SK-N-SH (cell line): ENCODE data around the gene TSC1. TPM values are rescaled to one million over a fixed set of nuclear protein-coding genes. Genes with fewer than 3 reads are reported as not detected.

ENCODE experiments used
- CTCF ChIA-PET: fragments of 300-600, 350-600 bp; formaldehyde crosslinking; extraction: SDS; loops from one replicate; lab custom pipeline; 2021; lab: Yijun Ruan, JAX
- POLR2A ChIA-PET: fragments of 350-600 bp; sonication (Branson Sonifier 250); formaldehyde crosslinking; extraction: SDS; loops from one replicate; lab custom pipeline; 2020; ENCODE audit warnings: antibody characterized with exemption, inconsistent platforms; lab: Yijun Ruan, JAX
- DNase-seq: peaks from one replicate; pipeline ENCODE4 v3.0.0; 2012
- H2AFZ ChIP-seq: fragments of 200-600 bp; sonication (generic); 2 replicates; pipeline ENCODE4 v1.8.1; 2016; ENCODE audit warnings: antibody characterized with exemption, mild to moderate bottlenecking, low read depth
- H3F3A ChIP-seq: fragments of 200-600 bp; sonication (generic); replicated peaks from 2 replicates; pipeline ENCODE3; 2016; ENCODE audit warnings: antibody characterized with exemption, mild to moderate bottlenecking; ENCODE audit not compliant: insufficient read depth
- H3K27ac ChIP-seq, 2 experiments: fragments of 200-500 bp in 1 of 2; fragments of 200-600 bp in 1 of 2; sonication (Bioruptor generic) in 1 of 2; sonication (generic), shearing (Covaris generic) in 1 of 2; 2 replicates each; pipeline versions ENCODE4 v1.5.1 to v1.6.1; 2014 to 2016; ENCODE audit warnings: low read depth in 2 of 2, inconsistent platforms in 1 of 2, low read length in 1 of 2, mild to moderate bottlenecking in 1 of 2, mixed read lengths in 1 of 2
- H3K27me3 ChIP-seq: fragments of 200-600 bp; sonication (generic), shearing (Covaris generic); 2 replicates; pipeline ENCODE4 v1.6.1; 2016; ENCODE audit warnings: mixed run types; ENCODE audit not compliant: insufficient read depth
- H3K36me3 ChIP-seq, 2 experiments: fragments of 200-500 bp in 1 of 2; fragments of 200-600 bp in 1 of 2; sonication (Bioruptor generic) in 1 of 2; sonication (generic) in 1 of 2; replicated peaks in 1 of 2; 2 replicates each; pipeline versions ENCODE3 to v1.5.1; 2014 to 2016; ENCODE audit warnings: low read length in 1 of 2, mild to moderate bottlenecking in 1 of 2; ENCODE audit not compliant: insufficient read depth in 2 of 2, control insufficient read depth in 1 of 2
- H3K4me1 ChIP-seq, 2 experiments: fragments of 200-500 bp in 1 of 2; fragments of 200-600 bp in 1 of 2; sonication (Bioruptor generic) in 1 of 2; sonication (generic), shearing (Covaris generic) in 1 of 2; 2 replicates each; pipeline versions ENCODE4 v1.5.1 to v1.6.1; 2014 to 2016; ENCODE audit warnings: low read depth in 1 of 2, low read length in 1 of 2, mixed run types in 1 of 2; ENCODE audit not compliant: insufficient read depth in 2 of 2, control insufficient read depth in 1 of 2
- H3K4me2 ChIP-seq: fragments of 200-600 bp; sonication (generic), shearing (Covaris generic); 2 replicates; pipeline ENCODE4 v1.6.1; 2017; ENCODE audit warnings: mixed run types
- H3K4me3 ChIP-seq, 2 experiments: fragments of 200-500 bp in 1 of 2; fragments of 200-600 bp in 1 of 2; sonication (Bioruptor generic) in 1 of 2; sonication (generic), shearing (Covaris generic) in 1 of 2; 2 replicates each; pipeline versions ENCODE4 v1.5.1 to v1.8.1; 2014 to 2016; ENCODE audit warnings: low read depth in 2 of 2, inconsistent platforms in 1 of 2, low read length in 1 of 2, mild to moderate bottlenecking in 1 of 2, mixed read lengths in 1 of 2, moderate library complexity in 1 of 2
- H3K79me2 ChIP-seq: fragments of 200-600 bp; sonication (generic); 2 replicates; pipeline ENCODE4 v1.8.1; 2017; ENCODE audit warnings: mild to moderate bottlenecking; ENCODE audit not compliant: insufficient read depth
- H3K9ac ChIP-seq: fragments of 200-600 bp; sonication (generic); 2 replicates; pipeline ENCODE4 v1.6.1; 2017; ENCODE audit warnings: mixed run types
- H3K9me2 ChIP-seq: fragments of 200-600 bp; sonication (generic); 2 replicates; pipeline ENCODE4 v1.6.1; 2017; ENCODE audit warnings: mixed run types
- H3K9me3 ChIP-seq: fragments of 200-600 bp; sonication (generic); 2 replicates; pipeline ENCODE4 v1.6.1; 2017; ENCODE audit warnings: mixed run types, mild to moderate bottlenecking, moderate library complexity
- H4K20me1 ChIP-seq: fragments of 200-600 bp; sonication (generic); 2 replicates; pipeline ENCODE4 v1.6.1; 2017; ENCODE audit warnings: mild to moderate bottlenecking, mixed run types; ENCODE audit not compliant: insufficient read depth
- CHD2 ChIP-seq: fragments of 150-350 bp; IDR thresholded peaks from 2 replicates; pipeline ENCODE4 v1.6.1; 2018; ENCODE audit warnings: low read length; ENCODE audit not compliant: partially characterized antibody
- ELF1 ChIP-seq: IDR thresholded peaks from 2 replicates; pipeline ENCODE4 v1.4.0; 2012
- EP300 ChIP-seq, 2 experiments: IDR thresholded peaks; 2 replicates each; pipeline versions ENCODE4 v1.4.0 to v1.6.1; 2012; ENCODE audit warnings: borderline replicate concordance in 1 of 2, low read depth in 1 of 2, low read length in 1 of 2
- FOXM1 ChIP-seq: IDR thresholded peaks from 2 replicates; pipeline ENCODE4 v1.4.0; 2012; ENCODE audit warnings: low read depth, mild to moderate bottlenecking
- GATA2 ChIP-seq: sonication (generic); formaldehyde crosslinking; IDR thresholded peaks from 2 replicates; pipeline ENCODE4 v1.5.0; 2020; ENCODE audit warnings: mild to moderate bottlenecking, missing genetic modification reagents
- JUND ChIP-seq: IDR thresholded peaks from 2 replicates; pipeline ENCODE4 v1.4.0; 2012
- NRF1 ChIP-seq: IDR thresholded peaks from 2 replicates; pipeline ENCODE4 v1.6.1; 2012; ENCODE audit warnings: low read depth, mild to moderate bottlenecking, low read length
- PBX3 ChIP-seq: IDR thresholded peaks from 2 replicates; pipeline ENCODE4; 2012
- POLR2AphosphoS5 ChIP-seq: IDR thresholded peaks from 2 replicates; pipeline ENCODE4 v1.6.1; 2012; ENCODE audit warnings: low read depth, low read length
- RAD21 ChIP-seq: IDR thresholded peaks from 2 replicates; pipeline ENCODE4 v1.6.1; 2012; ENCODE audit warnings: mild to moderate bottlenecking, low read length
- RCOR1 ChIP-seq: fragments of 150-350 bp; IDR thresholded peaks from 2 replicates; pipeline ENCODE4 v1.6.1; 2017; ENCODE audit warnings: antibody characterized with exemption, low read length
- REST ChIP-seq: IDR thresholded peaks from 2 replicates; pipeline ENCODE4 v1.6.1; 2012; ENCODE audit warnings: mild to moderate bottlenecking, low read depth, low read length, moderate library complexity
- RFX5 ChIP-seq: IDR thresholded peaks from 2 replicates; pipeline ENCODE4 v1.6.1; 2012; ENCODE audit warnings: mild to moderate bottlenecking, improper control_type of control experiment, low read length
- SIN3A ChIP-seq: IDR thresholded peaks from 2 replicates; pipeline ENCODE4 v1.6.1; 2012; ENCODE audit warnings: low read depth, mild to moderate bottlenecking, low read length, moderate library complexity, borderline replicate concordance
- TAF1 ChIP-seq: IDR thresholded peaks from 2 replicates; pipeline ENCODE4 v1.6.1; 2012; ENCODE audit warnings: low read depth, mild to moderate bottlenecking, low read length, moderate library complexity, borderline replicate concordance
- TCF12 ChIP-seq: IDR thresholded peaks from 2 replicates; pipeline ENCODE4 v1.4.0; 2012
- TEAD4 ChIP-seq: IDR thresholded peaks from 2 replicates; pipeline ENCODE4 v1.4.0; 2012; ENCODE audit warnings: mild to moderate bottlenecking, borderline replicate concordance; ENCODE audit not compliant: insufficient read depth
- USF1 ChIP-seq: IDR thresholded peaks from 2 replicates; pipeline ENCODE4 v1.4.0; 2012; ENCODE audit warnings: low read depth, borderline replicate concordance
- WGBS: methylation state at CpG from one replicate; pipeline ENCODE4 v1.1.6; 2017; ENCODE audit warnings: low lambda C conversion rate; 5-methylcytosine and 5-hydroxymethylcytosine counted together
- polyA plus RNA-seq, 3 experiments: library from polyadenylated mRNA; depleted of rRNA; stranded (reverse); fragments of >200 nt; gene quantifications; 2 replicates each; pipeline ENCODE4 v1.2.3, GENCODE V29; 2012
- TF ChIP-seq, protein P1 (sequence below): IDR thresholded peaks from 2 replicates; pipeline ENCODE4 v1.4.0; 2012; ENCODE audit warnings: low read depth, borderline replicate concordance

TSC1 gene
- polyA plus RNA-seq, 1 of the 3 experiments (the other 2 are of a cell fraction), result 18.3 TPM

GRCh38 chr9:132896264-132896663, 48.2 kb downstream of the TSC1 start:
- no peaks in the 10 kb centered on the region for H3K27me3 ChIP-seq
- H3K27ac ChIP-seq, result no peak overlapping the region
- H3K4me3 ChIP-seq, result no peak overlapping the region
- POLR2A ChIA-PET, result no interaction called here
- no peaks in the 10 kb centered on the region for H3K9me2 ChIP-seq
- H3K9me3 ChIP-seq, result no peaks in the 10 kb centered on the region
- H3K9ac ChIP-seq, result no peak overlapping the region
- H2AFZ ChIP-seq, result no peak overlapping the region
- H3F3A ChIP-seq, result no peaks in the 10 kb centered on the region
- CTCF ChIA-PET, result interaction anchor here (1.0 to 1.4 kb wide), 2 partner anchors 14 to 92 kb away, joined by 3 to 4 read pairs; no protein-coding TSS in a partner anchor
- TF ChIP-seq GATA2 (CRISPR knock-in tag), result no peak
- TF ChIP-seq EP300 (IDR thresholded peaks at IDR 0.05; ENCODE audit: borderline replicate concordance in 1 of 2, low read depth in 1 of 2, low read length in 1 of 2), result no peak
- TF ChIP-seq POLR2AphosphoS5, result no peak
- TF ChIP-seq USF1, result no peak
- no peak for TF ChIP-seq JUND
- TF ChIP-seq RFX5, result no peak
- no peak for TF ChIP-seq REST
- no peak for TF ChIP-seq SIN3A
- no peak for TF ChIP-seq TAF1
- TF ChIP-seq RCOR1, result no peak
- no peak for TF ChIP-seq TCF12
- TF ChIP-seq RAD21, result no peak
- no peak for TF ChIP-seq CHD2
- TF ChIP-seq PBX3, result no peak
- TF ChIP-seq, protein P1, sequence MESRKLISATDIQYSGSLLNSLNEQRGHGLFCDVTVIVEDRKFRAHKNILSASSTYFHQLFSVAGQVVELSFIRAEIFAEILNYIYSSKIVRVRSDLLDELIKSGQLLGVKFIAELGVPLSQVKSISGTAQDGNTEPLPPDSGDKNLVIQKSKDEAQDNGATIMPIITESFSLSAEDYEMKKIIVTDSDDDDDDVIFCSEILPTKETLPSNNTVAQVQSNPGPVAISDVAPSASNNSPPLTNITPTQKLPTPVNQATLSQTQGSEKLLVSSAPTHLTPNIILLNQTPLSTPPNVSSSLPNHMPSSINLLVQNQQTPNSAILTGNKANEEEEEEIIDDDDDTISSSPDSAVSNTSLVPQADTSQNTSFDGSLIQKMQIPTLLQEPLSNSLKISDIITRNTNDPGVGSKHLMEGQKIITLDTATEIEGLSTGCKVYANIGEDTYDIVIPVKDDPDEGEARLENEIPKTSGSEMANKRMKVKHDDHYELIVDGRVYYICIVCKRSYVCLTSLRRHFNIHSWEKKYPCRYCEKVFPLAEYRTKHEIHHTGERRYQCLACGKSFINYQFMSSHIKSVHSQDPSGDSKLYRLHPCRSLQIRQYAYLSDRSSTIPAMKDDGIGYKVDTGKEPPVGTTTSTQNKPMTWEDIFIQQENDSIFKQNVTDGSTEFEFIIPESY, result no peak
- no peak for TF ChIP-seq TEAD4
- no peak for TF ChIP-seq FOXM1
- no peak for TF ChIP-seq NRF1
- no peak for TF ChIP-seq ELF1
- H4K20me1 ChIP-seq, result no peaks in the 10 kb centered on the region
- H3K36me3 ChIP-seq, result peaks cover 36 to 78% of the 10 kb centered on the region in 2 experiments
- H3K4me2 ChIP-seq, result no peak overlapping the region
- H3K4me1 ChIP-seq, result no peaks in the 10 kb centered on the region
- H3K79me2 ChIP-seq, result no peaks in the 10 kb centered on the region
- no peak for DNase-seq
- WGBS, result 97% methylated on average over 10 of the region's 13 CpGs
